HG02870 (cell line): Measurements from ENCODE around the gene SARM1.

Source experiments
- ATAC-seq: cut with Tn5 transposase; IDR thresholded peaks from one replicate; pipeline ENCODE4 v1.9.1; 2021; ENCODE audit warnings: mild to moderate bottlenecking, moderate library complexity; ENCODE audit not compliant: unreplicated experiment

SARM1 gene

DNA sequence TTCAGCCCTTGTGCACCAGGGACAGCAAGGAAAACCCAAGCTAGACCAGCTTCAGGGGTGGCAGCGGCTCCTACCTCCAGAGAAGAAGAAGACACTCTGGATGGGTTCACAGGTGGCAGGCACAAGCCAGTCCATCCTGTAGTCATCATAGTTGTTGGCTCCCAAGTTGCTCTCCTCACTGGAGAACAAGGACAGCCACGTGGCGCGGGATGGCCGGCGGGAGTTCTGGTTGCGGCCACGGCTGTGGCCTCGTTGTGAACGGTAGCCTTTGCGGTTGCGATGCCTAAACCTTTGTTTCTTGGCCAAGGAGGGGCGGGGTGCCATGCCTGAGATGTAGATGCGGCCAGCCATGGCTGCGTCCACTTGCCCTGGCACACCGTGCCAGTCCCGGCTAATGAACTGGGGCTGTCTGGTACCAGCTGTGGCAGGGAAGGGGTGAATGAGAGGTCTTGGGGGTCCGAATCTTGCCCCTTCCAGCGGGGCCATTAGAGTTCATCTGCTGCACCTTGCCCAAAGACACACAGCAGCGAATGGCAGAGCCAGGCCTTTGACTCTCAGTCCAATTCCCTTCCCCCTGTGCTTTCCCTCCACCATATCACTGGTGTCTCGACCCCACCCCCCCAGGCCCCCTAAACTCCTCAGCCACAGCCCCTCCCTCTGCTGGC lies 3.7 kb upstream of the SARM1 start:
- ATAC-seq = no peak

DNA sequence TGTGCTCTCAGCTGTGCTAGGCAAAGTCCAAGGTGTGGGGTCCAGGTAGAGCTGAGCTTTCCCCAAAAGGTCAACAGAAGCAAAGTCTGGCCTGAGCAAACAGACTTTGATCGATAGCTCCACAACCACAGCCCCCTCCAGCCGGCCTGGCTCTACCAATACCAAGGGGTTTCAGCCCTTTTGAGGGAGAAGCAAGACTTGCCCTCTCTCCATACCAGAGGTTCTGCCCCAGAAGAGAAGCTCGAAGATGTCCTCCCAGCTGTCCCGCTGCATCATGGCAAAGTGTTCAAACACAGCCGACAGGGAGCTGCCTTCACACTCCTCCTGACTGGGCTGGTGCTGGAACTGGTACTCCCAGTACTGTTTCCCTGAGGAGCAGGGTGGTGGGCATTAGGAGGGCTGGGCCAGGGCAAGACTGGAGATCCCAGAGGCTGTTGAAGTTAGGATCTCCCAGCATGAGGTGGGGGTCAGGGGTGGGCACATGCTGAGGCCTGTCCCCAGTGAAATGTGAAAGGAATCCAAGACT lies 3.1 kb upstream of the SARM1 start:
- no peak for ATAC-seq

DNA sequence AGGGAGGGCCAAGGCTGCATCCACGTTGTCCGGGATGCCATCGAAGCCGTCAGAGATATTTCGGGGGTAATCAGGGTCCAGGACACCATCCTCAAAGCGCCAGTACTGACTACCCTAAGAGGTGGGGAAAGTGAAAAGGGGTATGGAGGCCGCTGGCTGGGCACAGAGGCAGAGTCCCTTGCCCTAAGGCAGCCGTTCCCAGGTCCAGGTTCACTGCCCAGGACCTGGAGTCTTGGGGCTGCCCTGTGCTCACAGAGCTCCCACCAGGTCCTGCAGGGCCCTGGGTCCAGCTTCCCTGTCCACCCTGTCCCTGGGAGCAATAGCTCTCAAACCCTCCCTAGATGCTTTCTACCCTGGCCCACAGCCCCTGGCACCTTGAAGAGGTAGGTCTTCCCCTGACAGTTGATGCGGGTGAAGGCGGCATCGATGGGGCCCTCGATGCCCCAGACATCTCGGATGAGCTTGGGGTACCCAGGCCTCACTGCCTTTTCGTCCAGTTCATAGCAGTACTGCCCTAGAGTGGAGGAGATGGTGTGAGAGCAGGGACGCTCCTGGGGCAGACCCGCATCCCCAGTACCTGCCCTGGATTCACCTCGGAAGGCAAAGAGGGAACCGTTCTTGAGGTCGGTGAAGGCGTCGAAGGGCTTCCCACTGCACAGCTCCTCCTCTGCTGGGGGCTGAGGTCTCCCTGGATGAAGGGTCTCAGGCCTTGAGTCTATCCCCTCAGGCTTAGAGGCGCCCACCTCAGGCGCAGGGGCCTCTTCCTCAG lies 2.4 kb upstream of the SARM1 start:
- ATAC-seq = no peak

DNA sequence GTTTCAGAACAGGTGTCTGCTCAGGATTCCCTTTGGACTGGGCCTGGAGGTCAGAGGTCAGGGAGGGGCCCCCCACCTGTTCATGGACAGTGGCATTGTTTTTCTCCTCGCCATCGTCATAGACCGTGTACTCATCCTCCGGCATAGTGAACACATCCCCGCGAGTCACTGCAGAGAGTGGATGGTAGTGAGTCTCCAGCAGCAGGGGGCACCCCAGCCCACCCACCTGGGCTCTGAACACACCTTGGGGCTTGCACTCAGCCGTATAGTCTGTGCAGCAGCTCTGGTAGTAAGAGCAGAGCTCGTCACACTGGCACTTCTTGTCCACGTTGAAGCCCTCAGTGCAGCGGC lies 1.8 kb upstream of the SARM1 start:
- ATAC-seq = no peak

DNA sequence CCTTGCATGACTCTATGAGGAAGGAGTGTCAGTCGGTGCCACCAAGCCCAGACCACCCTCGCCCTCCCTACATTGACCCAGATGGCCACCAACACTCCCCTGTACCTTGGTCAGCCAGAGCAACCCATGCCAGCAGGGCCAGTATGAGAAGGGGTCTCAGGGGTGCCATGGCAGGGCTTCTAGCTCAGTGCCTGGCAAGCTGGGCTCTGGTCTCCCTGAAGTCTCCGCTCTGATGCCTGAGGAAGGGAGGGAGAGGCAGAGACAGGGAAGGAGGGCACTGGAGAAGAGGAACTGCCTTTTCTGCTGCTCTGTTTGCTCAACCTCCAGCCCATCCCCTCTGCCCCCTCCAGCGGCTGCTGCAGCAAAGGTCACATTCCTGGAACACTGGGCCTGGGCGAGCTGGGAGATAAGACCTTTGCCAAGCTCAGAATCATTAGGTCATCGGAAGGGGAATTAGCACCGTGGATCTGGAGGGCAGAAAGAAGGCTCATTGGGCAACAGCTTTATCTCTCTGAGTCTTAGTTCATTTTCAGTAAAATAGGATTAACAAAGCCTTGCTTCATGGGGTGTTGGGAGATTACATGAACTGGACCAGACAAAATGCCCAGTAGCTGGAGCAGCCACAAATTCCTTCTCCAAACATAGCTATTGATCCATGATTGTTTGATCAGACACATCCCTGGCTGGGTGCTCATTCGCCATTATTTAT lies 1.3 kb upstream of the SARM1 start, which contains the start of gene VTN:
Gene VTN, minus strand, starts transcription at position 273 of the 709 bp plus-strand sequence. Its CDS starts 104 bp downstream, at position 169.
- no peak for ATAC-seq

DNA sequence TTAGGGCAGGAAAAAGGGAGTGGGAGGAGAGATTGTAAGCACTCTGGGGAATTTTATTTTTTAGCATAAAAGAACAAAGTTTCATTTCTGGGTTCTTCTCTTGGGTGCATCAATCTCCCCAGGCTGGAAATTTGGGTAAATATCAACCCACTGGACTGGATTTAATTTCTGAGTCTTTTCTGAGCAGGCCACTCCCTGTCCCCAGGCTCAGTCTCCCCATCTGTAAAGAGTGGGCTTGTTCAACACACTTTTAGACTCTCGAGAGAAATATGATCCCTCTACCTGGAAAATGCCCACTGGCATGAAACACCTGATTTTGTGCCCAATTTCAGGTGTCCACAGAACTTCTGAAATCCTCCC lies 770 bp upstream of the SARM1 start:
- ATAC-seq = no peak

DNA sequence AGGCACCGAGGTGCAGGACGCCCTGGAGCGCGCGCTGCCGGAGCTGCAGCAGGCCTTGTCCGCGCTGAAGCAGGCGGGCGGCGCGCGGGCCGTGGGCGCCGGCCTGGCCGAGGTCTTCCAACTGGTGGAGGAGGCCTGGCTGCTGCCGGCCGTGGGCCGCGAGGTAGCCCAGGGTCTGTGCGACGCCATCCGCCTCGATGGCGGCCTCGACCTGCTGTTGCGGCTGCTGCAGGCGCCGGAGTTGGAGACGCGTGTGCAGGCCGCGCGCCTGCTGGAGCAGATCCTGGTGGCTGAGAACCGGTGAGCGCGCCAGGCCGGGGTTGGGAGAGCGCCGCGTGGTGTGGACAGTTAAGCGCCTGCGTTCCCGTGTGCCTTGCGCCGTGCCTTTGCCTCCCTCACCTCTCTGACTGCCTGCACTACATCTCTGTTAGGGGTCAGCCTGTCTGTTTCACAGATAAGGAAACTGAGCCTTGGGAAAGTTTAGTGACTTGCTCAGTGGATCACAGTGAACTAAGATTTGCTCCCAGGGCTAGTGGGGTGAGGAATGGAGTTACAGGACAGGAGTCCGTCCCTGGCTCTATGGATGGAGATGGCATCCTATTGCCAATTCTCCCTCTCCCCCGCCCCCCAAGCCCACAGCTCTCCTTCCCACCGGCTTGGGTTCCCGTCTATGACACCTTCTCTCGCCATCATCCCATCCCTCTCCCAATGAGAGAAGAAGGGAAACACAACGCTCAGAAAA lies 880 bp downstream of the SARM1 start:
- no peak for ATAC-seq

DNA sequence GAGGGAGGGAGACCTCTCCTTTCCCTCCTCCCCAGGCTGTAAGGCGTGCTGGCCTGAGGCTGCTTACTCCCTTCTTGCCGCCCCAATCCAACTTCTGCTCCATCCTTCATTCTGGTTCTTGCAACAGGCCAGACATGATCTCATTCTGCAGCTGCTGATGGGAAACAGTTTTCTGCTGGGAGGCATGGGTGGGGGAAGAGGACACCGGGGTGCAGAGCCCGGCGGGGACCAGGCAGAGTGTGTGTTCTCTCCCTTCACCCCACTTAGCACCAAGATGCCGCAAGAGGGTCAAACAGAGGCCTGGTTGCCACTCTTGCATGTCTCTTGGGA lies 1.4 kb downstream of the SARM1 start:
- no peak for ATAC-seq

DNA sequence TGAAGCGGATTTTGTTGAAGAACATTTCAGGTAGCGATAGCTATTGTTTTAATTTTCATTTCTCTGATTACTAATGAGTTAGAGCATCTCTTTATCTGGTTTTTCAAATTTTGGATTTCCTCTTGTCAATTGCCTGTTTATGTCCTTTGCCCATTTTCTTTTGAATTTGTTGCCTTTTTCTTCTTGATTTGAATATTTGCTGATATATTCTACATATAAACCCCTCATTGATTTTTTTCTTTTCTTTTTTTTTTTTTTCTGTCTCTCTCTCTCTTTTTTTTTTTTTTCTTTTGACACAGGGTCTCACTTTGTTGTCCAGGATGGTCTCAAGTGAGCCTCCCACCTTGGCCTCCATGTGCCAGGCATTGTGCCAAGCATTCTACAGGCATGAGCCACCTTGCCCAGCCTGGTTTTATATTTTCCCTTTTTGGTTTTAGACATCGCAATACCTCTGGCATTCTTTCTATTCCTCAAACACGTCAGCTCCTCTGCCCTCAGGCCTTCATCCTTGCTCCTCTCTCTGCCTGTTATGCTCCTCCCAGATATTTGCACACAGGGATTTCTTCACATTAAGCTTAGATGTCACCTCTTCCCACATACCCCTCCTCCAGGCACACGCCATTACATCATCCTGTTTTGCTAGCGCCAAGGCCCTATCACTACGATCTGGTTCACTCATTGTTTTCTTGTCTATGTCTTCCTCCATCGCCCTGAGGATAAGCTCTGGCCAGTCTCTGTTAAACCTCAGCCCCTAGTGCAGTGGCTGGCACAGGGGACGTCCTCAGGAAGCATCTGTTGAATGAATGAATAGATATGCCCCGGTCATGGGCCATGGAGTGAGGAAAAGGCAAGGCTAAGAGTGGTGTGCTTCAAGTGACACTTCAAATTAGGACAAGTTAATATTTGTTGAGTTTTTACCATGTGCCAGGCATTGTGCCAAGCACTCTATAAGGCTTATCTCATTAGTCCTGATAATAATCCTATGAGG lies 8.6 kb downstream of the SARM1 start:
- ATAC-seq = no peak

DNA sequence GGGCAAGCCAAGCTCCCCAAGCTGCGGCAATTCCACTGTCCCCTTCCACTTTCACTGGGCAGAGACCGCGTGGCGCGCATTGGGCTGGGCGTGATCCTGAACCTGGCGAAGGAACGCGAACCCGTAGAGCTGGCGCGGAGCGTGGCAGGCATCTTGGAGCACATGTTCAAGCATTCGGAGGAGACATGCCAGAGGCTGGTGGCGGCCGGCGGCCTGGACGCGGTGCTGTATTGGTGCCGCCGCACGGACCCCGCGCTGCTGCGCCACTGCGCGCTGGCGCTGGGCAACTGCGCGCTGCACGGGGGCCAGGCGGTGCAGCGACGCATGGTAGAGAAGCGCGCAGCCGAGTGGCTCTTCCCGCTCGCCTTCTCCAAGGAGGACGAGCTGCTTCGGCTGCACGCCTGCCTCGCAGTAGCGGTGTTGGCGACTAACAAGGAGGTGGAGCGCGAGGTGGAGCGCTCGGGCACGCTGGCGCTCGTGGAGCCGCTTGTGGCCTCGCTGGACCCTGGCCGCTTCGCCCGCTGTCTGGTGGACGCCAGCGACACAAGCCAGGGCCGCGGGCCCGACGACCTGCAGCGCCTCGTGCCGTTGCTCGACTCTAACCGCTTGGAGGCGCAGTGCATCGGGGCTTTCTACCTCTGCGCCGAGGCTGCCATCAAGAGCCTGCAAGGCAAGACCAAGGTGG lies 9.8 kb downstream of the SARM1 start:
- no peak for ATAC-seq

DNA sequence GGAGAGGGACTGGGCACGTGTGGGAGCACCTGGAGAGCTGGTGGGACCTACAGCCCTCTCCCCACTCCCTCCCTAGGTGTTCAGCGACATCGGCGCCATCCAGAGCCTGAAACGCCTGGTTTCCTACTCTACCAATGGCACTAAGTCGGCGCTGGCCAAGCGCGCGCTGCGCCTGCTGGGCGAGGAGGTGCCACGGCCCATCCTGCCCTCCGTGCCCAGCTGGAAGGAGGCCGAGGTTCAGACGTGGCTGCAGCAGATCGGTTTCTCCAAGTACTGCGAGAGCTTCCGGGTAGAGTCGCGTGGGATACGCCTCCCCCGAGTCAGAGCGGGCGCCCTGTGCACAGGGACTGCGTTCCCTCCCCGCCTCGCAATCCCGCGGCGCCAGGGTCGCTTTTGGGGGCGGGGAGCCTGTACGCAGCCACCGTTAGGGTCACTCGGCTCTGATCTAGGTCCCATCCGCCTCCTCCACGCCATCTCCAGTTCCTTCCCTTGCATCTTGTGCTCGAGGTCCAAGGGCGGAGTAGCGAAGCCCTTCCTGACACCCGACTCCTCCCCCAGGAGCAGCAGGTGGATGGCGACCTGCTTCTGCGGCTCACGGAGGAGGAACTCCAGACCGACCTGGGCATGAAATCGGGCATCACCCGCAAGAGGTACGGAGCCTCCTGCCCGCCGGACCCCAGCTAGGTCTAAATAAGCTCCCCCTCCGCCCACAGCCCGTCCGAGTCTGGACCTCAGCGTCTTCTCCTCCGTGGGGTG lies 13.0 kb downstream of the SARM1 start:
- peak; percentile 59 for ATAC-seq

DNA sequence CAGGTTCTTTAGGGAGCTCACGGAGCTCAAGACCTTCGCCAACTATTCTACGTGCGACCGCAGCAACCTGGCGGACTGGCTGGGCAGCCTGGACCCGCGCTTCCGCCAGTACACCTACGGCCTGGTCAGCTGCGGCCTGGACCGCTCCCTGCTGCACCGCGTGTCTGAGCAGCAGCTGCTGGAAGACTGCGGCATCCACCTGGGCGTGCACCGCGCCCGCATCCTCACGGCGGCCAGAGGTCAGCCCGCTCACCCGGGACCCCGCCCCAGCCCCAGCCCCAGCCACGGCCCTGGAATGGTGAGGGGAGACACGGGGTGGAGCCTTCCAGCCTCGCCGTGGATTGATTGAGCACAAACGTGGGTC lies 13.5 kb downstream of the SARM1 start:
- peak; percentile 8 for ATAC-seq

DNA sequence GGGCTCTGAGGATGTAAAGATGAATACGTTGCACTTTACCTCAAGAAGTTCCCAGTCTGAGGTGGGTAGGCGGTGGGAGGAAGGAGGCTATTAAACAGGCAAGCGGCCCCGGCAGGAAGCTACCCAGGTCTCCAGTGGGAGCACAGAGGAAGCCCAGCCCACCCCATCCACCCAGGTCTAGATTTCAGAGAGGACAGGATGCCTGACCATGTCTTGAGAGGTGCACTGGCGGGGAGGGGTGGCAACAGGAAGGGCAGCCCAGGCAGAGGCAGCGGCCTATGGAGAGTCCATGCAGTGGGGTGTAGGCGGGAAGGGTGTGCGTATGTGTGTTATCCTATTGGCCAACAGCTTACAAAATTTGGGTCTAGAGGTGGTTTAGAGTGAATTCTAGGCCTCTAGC lies 13.9 kb downstream of the SARM1 start:
- no peak for ATAC-seq

DNA sequence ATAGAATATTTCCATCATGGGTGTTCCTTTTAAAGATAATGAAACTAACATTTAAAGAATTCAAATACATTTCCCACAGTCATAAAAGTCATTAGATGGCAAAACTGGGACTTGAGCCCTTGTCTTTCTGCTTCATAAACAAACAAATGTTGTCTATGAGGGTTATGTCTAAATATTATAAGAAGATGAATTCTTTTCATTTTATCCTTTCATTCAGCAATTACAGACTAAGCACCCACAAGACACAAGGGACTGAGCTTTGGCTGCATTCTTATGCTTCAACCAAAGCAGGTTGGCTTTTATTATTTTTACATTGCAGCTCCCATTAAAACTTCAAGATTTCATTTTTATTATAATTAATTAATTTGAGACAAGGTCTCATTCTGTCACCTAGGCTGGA lies 14.9 kb downstream of the SARM1 start:
- no peak for ATAC-seq

DNA sequence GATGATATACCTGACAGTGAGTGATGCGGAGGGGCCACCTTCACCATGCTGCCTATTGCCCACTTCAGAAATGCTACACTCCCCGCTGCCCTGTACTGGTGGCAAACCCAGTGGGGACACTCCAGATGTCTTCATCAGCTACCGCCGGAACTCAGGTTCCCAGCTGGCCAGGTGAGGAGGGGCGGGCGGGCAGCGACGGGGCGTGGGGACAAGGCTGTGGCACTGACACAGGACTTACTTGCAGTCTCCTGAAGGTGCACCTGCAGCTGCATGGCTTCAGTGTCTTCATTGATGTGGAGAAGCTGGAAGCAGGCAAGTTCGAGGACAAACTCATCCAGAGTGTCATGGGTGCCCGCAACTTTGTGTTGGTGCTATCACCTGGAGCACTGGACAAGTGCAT lies 16.6 kb downstream of the SARM1 start:
- ATAC-seq = no peak

DNA sequence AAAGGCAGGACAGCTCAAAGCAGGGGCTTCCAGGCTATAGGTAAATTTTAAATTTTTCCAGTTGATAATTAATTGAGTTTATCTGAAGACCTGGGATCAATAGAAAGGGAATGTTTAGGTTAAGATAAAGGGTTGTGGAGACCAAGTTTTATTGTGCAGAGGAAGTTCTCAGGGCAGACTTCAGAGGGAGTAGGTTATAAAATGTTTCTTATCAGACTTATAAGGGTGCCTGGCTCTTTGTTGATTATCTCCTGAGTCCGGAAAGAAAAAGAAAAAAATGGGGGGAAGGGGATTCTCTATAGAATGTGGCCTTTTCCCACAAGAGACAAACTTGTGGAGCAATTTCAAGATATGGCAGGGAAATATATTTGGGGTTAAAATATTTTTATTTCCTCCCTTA lies 18.6 kb downstream of the SARM1 start:
- ATAC-seq = no peak

DNA sequence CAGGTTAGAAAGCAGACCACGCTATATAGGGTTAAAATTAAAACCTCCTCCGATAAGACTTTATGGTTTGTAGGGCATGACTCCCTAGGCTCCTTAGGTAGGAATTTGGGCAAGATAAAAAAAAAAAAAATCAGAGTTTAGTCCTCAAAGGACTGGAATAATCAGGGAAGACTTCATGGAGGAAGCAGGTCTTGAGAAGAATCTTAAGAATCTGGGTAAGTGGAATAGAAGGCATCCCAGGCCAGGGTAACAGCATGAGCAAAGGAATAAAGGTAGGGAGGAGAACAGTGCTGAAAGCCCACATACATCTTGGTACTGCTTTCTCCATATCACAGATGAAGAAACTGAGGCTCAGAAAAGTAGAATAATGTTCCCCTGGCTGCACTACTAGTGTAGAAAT lies 19.1 kb downstream of the SARM1 start:
- ATAC-seq = no peak

DNA sequence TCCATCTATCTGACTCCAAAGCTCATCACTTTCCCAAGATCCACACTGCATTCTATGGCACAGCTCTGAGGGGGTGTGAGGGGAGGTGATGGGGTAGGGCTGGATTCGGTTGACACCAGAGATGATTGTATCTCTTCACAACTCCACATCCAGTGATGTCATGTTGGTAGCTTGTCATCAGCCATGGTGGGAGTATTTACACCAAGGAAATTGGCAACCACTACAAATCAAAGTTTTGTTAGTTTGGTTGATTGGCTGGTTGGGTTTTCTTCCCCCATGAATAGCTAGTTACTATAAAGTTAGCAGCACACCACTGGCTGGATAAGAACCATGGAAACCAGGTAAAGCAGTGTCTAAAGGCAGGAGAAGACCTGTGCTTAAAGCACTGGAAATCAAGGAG lies 19.5 kb downstream of the SARM1 start:
- ATAC-seq = no peak

DNA sequence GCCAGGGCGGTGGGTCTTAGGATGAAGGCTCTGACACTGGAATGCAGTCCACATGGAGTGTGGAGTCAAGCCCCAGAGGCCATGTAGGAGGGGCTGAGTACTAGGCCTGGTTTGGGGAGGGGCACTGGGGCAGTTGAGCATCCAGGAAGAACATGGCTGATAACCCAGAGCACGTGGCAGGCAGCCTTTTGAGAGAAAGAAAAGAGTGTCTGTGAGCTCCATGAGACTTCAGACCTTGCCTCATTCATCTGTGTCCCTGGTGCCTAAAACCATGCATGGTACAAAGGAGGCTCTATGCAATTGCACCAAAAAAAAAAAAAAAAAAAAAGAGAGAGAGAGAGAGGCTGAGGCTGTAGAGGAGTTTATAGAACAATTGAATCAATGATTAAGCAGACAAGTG lies 19.9 kb downstream of the SARM1 start:
- ATAC-seq = no peak
